GM12801 (cell line): Measurements from ENCODE around the gene RANBP3.

Experiments
- TF ChIP-seq, protein P1 (sequence below): IDR thresholded peaks from one replicate; pipeline ENCODE4 v1.5.1; 2011; ENCODE audit warnings: control low read depth; ENCODE audit not compliant: insufficient read length; ENCODE audit errors: extremely low read depth

RANBP3 gene

GRCh38 chr19:5896365-5897076 is 81.4 kb downstream of the RANBP3 start:
- TF ChIP-seq, protein P1, sequence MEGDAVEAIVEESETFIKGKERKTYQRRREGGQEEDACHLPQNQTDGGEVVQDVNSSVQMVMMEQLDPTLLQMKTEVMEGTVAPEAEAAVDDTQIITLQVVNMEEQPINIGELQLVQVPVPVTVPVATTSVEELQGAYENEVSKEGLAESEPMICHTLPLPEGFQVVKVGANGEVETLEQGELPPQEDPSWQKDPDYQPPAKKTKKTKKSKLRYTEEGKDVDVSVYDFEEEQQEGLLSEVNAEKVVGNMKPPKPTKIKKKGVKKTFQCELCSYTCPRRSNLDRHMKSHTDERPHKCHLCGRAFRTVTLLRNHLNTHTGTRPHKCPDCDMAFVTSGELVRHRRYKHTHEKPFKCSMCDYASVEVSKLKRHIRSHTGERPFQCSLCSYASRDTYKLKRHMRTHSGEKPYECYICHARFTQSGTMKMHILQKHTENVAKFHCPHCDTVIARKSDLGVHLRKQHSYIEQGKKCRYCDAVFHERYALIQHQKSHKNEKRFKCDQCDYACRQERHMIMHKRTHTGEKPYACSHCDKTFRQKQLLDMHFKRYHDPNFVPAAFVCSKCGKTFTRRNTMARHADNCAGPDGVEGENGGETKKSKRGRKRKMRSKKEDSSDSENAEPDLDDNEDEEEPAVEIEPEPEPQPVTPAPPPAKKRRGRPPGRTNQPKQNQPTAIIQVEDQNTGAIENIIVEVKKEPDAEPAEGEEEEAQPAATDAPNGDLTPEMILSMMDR: no peak

- TF ChIP-seq, protein P1: no peak
Measured at GRCh38 chr19:5895890-5896289, 82.0 kb downstream of the RANBP3 start.

DNA sequence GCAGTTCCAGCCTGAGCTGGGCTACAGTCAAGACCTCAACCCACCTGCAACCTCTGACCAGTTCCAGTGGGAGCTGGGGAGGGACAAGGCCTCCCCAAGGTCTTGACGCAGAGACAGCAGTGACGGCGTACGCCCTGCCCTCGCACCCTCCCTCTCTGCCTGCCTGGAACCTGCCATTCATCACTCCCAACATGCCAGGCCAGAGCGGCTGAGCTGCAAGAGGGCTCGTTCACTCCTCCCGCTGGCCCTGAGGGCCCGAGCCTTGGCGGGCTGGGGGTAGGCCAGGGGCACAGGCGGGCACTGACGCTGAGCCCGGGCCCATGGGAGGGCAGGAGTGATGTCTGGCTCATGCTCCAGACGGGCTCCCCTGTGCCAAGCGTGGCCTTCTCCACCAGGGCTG is 82.5 kb downstream of the RANBP3 start:
- TF ChIP-seq, protein P1: no peak

DNA sequence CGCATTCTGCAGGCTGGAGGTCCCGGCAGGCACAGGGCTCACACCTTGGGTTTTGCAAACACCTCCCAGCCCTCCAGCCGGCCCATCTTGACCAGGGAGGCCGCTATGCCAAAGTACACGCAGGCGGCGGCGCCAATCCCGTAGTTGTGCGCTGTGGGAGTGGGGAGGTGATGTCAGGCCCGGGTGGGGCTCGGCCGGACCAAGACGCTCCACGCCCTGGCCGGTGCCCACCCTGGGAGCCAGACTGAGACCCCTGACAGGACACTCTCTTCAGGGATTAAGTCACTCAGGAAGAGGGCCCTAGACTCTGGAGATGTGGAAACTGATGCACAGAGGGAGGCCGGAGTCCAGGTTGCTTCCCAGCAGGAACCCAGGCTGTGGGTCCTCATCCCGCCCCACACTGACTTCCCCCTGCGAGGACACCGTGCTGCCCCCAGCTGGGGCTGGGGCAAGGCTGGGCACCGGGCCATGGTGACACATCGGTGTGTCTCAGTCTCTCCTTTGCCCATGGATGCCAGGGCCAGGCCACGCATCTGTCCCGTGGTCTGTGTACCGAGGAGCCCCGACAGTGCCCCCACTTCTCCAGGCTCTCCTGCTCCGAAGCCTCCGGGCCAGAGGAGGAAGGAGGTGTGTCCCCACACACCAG is 83.1 kb downstream of the RANBP3 start:
- TF ChIP-seq, protein P1: no peak

DNA sequence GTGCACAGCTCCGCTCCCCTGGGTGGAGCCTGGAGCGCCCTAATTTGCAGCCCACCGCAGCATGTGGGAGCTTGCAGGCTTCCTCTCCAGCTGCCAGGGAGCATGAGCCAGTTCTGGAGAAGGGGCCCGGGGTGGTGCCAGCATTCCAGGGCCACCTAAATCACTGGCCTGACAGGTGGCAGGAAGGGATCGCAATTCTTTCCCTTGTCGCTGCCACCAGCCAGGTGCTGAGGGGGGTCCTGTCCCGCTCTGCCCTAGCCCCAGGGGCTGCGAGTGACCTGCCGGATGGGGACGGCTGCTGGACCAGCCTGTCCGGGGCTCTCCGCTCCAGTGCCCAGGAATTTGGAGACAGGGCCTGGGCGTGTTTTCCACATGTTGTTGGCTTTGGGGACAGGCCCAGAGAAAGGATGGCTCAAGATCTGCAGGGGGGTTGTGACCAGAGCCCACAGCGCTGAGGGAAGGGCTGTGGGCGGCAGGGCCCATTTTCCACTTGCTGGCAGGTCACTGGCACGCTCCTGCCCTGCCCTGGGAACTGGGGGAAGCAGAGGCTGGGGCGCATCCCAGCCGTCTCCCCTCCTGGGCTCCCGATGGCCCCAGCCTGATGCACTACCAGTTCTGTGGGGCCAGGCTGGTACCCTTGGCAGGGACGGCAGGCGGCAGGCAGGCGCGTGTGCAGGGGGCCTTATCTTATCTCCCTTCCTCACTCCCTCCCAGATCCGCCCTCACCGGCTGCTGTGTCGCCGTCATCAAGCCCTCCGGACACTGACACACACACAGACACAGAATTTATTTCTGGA is 83.8 kb downstream of the RANBP3 start:
- TF ChIP-seq, protein P1: no peak

GRCh38 chr19:5893296-5893903 is 84.5 kb downstream of the RANBP3 start:
- TF ChIP-seq, protein P1: no peak

DNA sequence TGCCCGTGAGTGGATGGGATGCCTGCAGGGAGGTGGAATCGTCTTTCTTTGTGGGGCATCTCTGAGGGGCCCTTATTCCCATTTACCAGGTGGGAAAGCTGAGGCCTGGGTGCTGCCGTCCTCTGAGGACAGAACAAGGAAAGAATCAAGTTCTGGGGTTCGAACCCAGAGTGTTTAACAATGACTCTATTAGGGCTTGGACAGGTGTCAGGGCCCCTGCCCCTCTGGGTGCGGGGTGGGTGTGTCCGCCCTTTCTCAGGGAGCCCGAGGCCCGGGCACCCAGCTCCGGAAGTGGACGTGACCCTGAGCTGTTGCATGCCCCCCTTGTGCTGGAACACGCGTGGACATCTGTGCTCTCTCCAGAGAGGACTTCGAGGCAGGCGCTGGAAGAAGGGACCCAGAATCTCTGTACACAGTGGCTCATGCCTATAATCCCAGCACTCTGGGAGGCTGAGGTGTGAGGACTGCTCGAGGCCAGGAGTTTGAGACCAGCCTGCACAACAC is 85.1 kb downstream of the RANBP3 start:
- TF ChIP-seq, protein P1: no peak
